SK-N-MC (cell line): ENCODE data around the gene MMP17.

Source experiments
- DNase-seq: peaks from one replicate; pipeline ENCODE4 v3.0.0-alpha.2; 2011; ENCODE audit warnings: low read depth, low spot score
- H3K27ac ChIP-seq: fragments of 200-600 bp; sonication (generic); 2 replicates; pipeline ENCODE4 v1.5.1; 2016; ENCODE audit warnings: mixed run types
- H3K36me3 ChIP-seq: fragments of 200-600 bp; sonication (generic); 2 replicates; pipeline ENCODE4 v1.6.1; 2017; ENCODE audit warnings: antibody characterized with exemption, low read length, mixed read lengths; ENCODE audit not compliant: insufficient read depth
- H3K4me3 ChIP-seq: fragments of 200-600 bp; sonication (generic); 2 replicates; pipeline ENCODE4 v1.5.1; 2016
- H3K9ac ChIP-seq: fragments of 200-600 bp; sonication (generic); 2 replicates; pipeline ENCODE4 v1.8.0; 2017; ENCODE audit warnings: mixed run types, mixed read lengths; ENCODE audit not compliant: insufficient read length
- H3K9me3 ChIP-seq: fragments of 200-600 bp; sonication (generic); 2 replicates; pipeline ENCODE4 v1.6.1; 2017; ENCODE audit warnings: low read depth, mild to moderate bottlenecking, antibody characterized with exemption, low read length, moderate library complexity, mixed read lengths
- EZH2 ChIP-seq: fragments of 200-600 bp; sonication (generic); IDR thresholded peaks from one replicate; pipeline ENCODE4 v1.6.1; 2017; ENCODE audit warnings: antibody characterized with exemption
- FOXP2 ChIP-seq: optimal IDR thresholded peaks from 2 replicates; pipeline ENCODE3; 2011; ENCODE audit warnings: mild to moderate bottlenecking, moderate library complexity; ENCODE audit not compliant: insufficient read depth; ENCODE audit errors: extremely low read length, control extremely low read depth
- POLR2AphosphoS5 ChIP-seq: IDR thresholded peaks from 2 replicates; pipeline ENCODE4 v1.6.1; 2012; ENCODE audit warnings: mild to moderate bottlenecking, low read depth, low read length, borderline replicate concordance

Gene MMP17

GRCh38 chr12:131863711-131864396, 35.7 kb downstream of the MMP17 start:
- no peak for DNase-seq
- Histone ChIP-seq H3K27ac (no peak overlapping the region), H3K4me3 (0 out of 2 replicates have a peak overlapping the region, but pooled peaks have one; percentile 32), H3K9ac (no peak overlapping the region), H3K9me3 (no peaks in the 10 kb centered on the region), H3K36me3 (no peaks in the 10 kb centered on the region)
- no peak for TF ChIP-seq FOXP2
- no peak for TF ChIP-seq EZH2
- no peak for TF ChIP-seq POLR2AphosphoS5

- Histone ChIP-seq H3K36me3 (no peaks in the 10 kb centered on the region), H3K9ac (no peak overlapping the region), H3K4me3 (no peak overlapping the region), H3K27ac (no peak overlapping the region), H3K9me3 (no peaks in the 10 kb centered on the region)
- no peak for TF ChIP-seq FOXP2
- no peak for TF ChIP-seq EZH2
- TF ChIP-seq POLR2AphosphoS5: no peak
- no peak for DNase-seq
These were observed 36.3 kb downstream of the MMP17 start for GRCh38 chr12:131864469-131864868.

GRCh38 chr12:131865180-131865875, 37.1 kb downstream of the MMP17 start:
- Histone ChIP-seq H3K9ac (no peak overlapping the region), H3K27ac (no peak overlapping the region), H3K36me3 (no peaks in the 10 kb centered on the region), H3K9me3 (no peaks in the 10 kb centered on the region), H3K4me3 (no peak overlapping the region)
- DNase-seq: no peak
- TF ChIP-seq EZH2 (no peak), FOXP2 (no peak), POLR2AphosphoS5 (no peak)

- no peak for DNase-seq
These were observed 39.3 kb downstream of the MMP17 start for GRCh38 chr12:131867471-131867870.

GRCh38 chr12:131867891-131868675, 39.9 kb downstream of the MMP17 start:
- no peak for TF ChIP-seq FOXP2
- TF ChIP-seq POLR2AphosphoS5: no peak
- TF ChIP-seq EZH2: no peak
- Histone ChIP-seq H3K27ac (no peak overlapping the region), H3K9ac (no peak overlapping the region), H3K9me3 (no peaks in the 10 kb centered on the region), H3K4me3 (no peak overlapping the region), H3K36me3 (no peaks in the 10 kb centered on the region)
- no peak for DNase-seq

More at GRCh38 chr12:131867471-131867870, 39.3 kb downstream of the MMP17 start:
- no peak for TF ChIP-seq POLR2AphosphoS5
- no peak for TF ChIP-seq EZH2
- no peak for TF ChIP-seq FOXP2
- Histone ChIP-seq H3K27ac (no peak overlapping the region), H3K36me3 (no peaks in the 10 kb centered on the region), H3K9ac (no peak overlapping the region), H3K9me3 (no peaks in the 10 kb centered on the region), H3K4me3 (no peak overlapping the region)

GRCh38 chr12:131869871-131870418, 41.8 kb downstream of the MMP17 start:
- Histone ChIP-seq H3K36me3 (no peaks in the 10 kb centered on the region), H3K27ac (no peak overlapping the region), H3K9me3 (no peaks in the 10 kb centered on the region), H3K9ac (no peak overlapping the region), H3K4me3 (no peak overlapping the region)
- no peak for DNase-seq
- TF ChIP-seq FOXP2 (no peak), EZH2 (no peak), POLR2AphosphoS5 (no peak)

GRCh38 chr12:131871677-131872076, 43.5 kb downstream of the MMP17 start:
- Histone ChIP-seq H3K9me3 (no peaks in the 10 kb centered on the region), H3K9ac (no peak overlapping the region), H3K36me3 (no peaks in the 10 kb centered on the region), H3K4me3 (no peak overlapping the region), H3K27ac (no peak overlapping the region)
- DNase-seq: no peak
- TF ChIP-seq FOXP2: no peak
- TF ChIP-seq EZH2: no peak

GRCh38 chr12:131872154-131873051, 44.2 kb downstream of the MMP17 start:
- no peak overlapping the region for H3K9ac ChIP-seq
- TF ChIP-seq FOXP2 (no peak), POLR2AphosphoS5 (no peak), EZH2 (no peak)
- H3K9me3 ChIP-seq: no peaks in the 10 kb centered on the region
- no peak overlapping the region for H3K27ac ChIP-seq
- H3K36me3 ChIP-seq: no peaks in the 10 kb centered on the region
- no peak for DNase-seq
- H3K4me3 ChIP-seq: no peak overlapping the region
